Measurements from ENCODE around the gene NEB. TPM values are rescaled to one million over a fixed set of nuclear protein-coding genes. Genes with fewer than 3 reads are reported as not detected.
"Not testable (repeated sequence)": the region's sequence is repeated elsewhere in the genome, so short reads cannot be mapped to it uniquely, and the experiment has no call there.

NEB gene
- polyA plus RNA-seq, 1 of the 3 experiments (the other 2 are of a cell fraction) = 0.02 TPM

- 19% methylated on average over 4 of the region's 4 CpGs for WGBS (ENCODE audit: low lambda C conversion rate)
- POLR2A ChIA-PET = no interaction called here
- CTCF ChIA-PET = no interaction called here
- Histone ChIP-seq H3K27me3 (ENCODE audit: insufficient read depth) (no peaks in the 10 kb centered on the region), H3K79me2 (ENCODE audit: insufficient read depth) (no peaks in the 10 kb centered on the region), H3K9ac (no peak overlapping the region), H3K36me3 (replicated peaks in 1 of 2; ENCODE audit: control insufficient read depth in 1 of 2, insufficient read depth in 2 of 2, low read length in 1 of 2) (no peaks in the 10 kb centered on the region), H3F3A (replicated peaks; ENCODE audit: insufficient read depth) (no peaks in the 10 kb centered on the region), H3K9me2 (no peaks in the 10 kb centered on the region), H3K4me2 (no peak overlapping the region), H3K4me3 (ENCODE audit: low read depth in 2 of 2, low read length in 1 of 2) (no peak overlapping the region), H2AFZ (ENCODE audit: low read depth) (no peak overlapping the region), H3K9me3 (no peaks in the 10 kb centered on the region), H3K4me1 (ENCODE audit: control insufficient read depth in 1 of 2, insufficient read depth in 2 of 2, low read depth in 1 of 2, low read length in 1 of 2) (no peaks in the 10 kb centered on the region), H3K27ac (ENCODE audit: low read depth in 2 of 2, low read length in 1 of 2) (no peak overlapping the region), H4K20me1 (ENCODE audit: insufficient read depth) (no peaks in the 10 kb centered on the region)
- no peak for TF ChIP-seq SMC3 (IDR thresholded peaks at IDR 0.05; ENCODE audit: low read depth, low read length)
- TF ChIP-seq POLR2AphosphoS5 (IDR thresholded peaks at IDR 0.05; ENCODE audit: low read depth, low read length) = no peak
- TF ChIP-seq FOSL2 (IDR thresholded peaks at IDR 0.05; ENCODE audit: borderline replicate concordance, low read depth) = no peak
- TF ChIP-seq RFX5 (IDR thresholded peaks at IDR 0.05; ENCODE audit: low read length) = no peak
- DNase-seq = no peak
These were observed 26.4 kb downstream of the NEB start for GRCh38 chr2:151707857-151708256.

GRCh38 chr2:151704480-151704961 is 29.8 kb downstream of the NEB start:
- H2AFZ ChIP-seq (ENCODE audit: low read depth); H3K4me2 ChIP-seq; H4K20me1 ChIP-seq (ENCODE audit: insufficient read depth); H3K9me2 ChIP-seq; H3K79me2 ChIP-seq (ENCODE audit: insufficient read depth); H3K9ac ChIP-seq; DNase-seq; CTCF ChIA-PET; POLR2A ChIA-PET; H3K9me3 ChIP-seq; H3K27ac ChIP-seq (ENCODE audit: low read depth in 2 of 2, low read length in 1 of 2); H3K36me3 ChIP-seq (replicated peaks in 1 of 2; ENCODE audit: control insufficient read depth in 1 of 2, insufficient read depth in 2 of 2, low read length in 1 of 2); H3K27me3 ChIP-seq (ENCODE audit: insufficient read depth); H3K4me3 ChIP-seq (ENCODE audit: low read depth in 2 of 2, low read length in 1 of 2); H3K4me1 ChIP-seq (ENCODE audit: control insufficient read depth in 1 of 2, insufficient read depth in 2 of 2, low read depth in 1 of 2, low read length in 1 of 2); H3F3A ChIP-seq (replicated peaks; ENCODE audit: insufficient read depth): not testable (repeated sequence)
- 84% methylated on average over 18 of the region's 29 CpGs for WGBS (ENCODE audit: low lambda C conversion rate)

GRCh38 chr2:151698134-151698533 is 36.1 kb downstream of the NEB start:
- H3K27me3 ChIP-seq (ENCODE audit: insufficient read depth); H3K27ac ChIP-seq (ENCODE audit: low read depth in 2 of 2, low read length in 1 of 2); H3F3A ChIP-seq (replicated peaks; ENCODE audit: insufficient read depth); H2AFZ ChIP-seq (ENCODE audit: low read depth); H3K4me2 ChIP-seq; H3K9me2 ChIP-seq; H4K20me1 ChIP-seq (ENCODE audit: insufficient read depth); DNase-seq; POLR2A ChIA-PET; H3K9ac ChIP-seq; CTCF ChIA-PET; H3K4me1 ChIP-seq (ENCODE audit: control insufficient read depth in 1 of 2, insufficient read depth in 2 of 2, low read depth in 1 of 2, low read length in 1 of 2); H3K4me3 ChIP-seq (ENCODE audit: low read depth in 2 of 2, low read length in 1 of 2); H3K79me2 ChIP-seq (ENCODE audit: insufficient read depth); H3K36me3 ChIP-seq (replicated peaks in 1 of 2; ENCODE audit: control insufficient read depth in 1 of 2, insufficient read depth in 2 of 2, low read length in 1 of 2); H3K9me3 ChIP-seq: not testable (repeated sequence)

- Histone ChIP-seq H4K20me1 (ENCODE audit: insufficient read depth) (no peaks in the 10 kb centered on the region), H3K79me2 (ENCODE audit: insufficient read depth) (no peaks in the 10 kb centered on the region), H3K27me3 (ENCODE audit: insufficient read depth) (peaks cover 6% of the 10 kb centered on the region), H3K4me1 (ENCODE audit: control insufficient read depth in 1 of 2, insufficient read depth in 2 of 2, low read depth in 1 of 2, low read length in 1 of 2) (no peaks in the 10 kb centered on the region; a peak in 1 of 4 replicates), H3K9ac (no peak overlapping the region), H3K4me3 (ENCODE audit: low read depth in 2 of 2, low read length in 1 of 2) (no peak overlapping the region), H3K4me2 (no peak overlapping the region), H3K27ac (ENCODE audit: low read depth in 2 of 2, low read length in 1 of 2) (no peak overlapping the region), H3K9me2 (no peaks in the 10 kb centered on the region), H3K9me3 (no peaks in the 10 kb centered on the region), H3F3A (replicated peaks; ENCODE audit: insufficient read depth) (no peaks in the 10 kb centered on the region), H2AFZ (ENCODE audit: low read depth) (no peak overlapping the region), H3K36me3 (replicated peaks in 1 of 2; ENCODE audit: control insufficient read depth in 1 of 2, insufficient read depth in 2 of 2, low read length in 1 of 2) (no peaks in the 10 kb centered on the region)
- DNase-seq = no peak
- ChIA-PET CTCF (no interaction called here), POLR2A (no interaction called here)
- 58% methylated on average over 3 of the region's 3 CpGs for WGBS (ENCODE audit: low lambda C conversion rate)
- TF ChIP-seq MEF2A (IDR thresholded peaks at IDR 0.05; ENCODE audit: borderline replicate concordance, low read depth) = no peak
- no peak for TF ChIP-seq MXI1 (IDR thresholded peaks at IDR 0.05; ENCODE audit: low read depth, low read length)
- TF ChIP-seq USF1 (IDR thresholded peaks at IDR 0.05; ENCODE audit: borderline replicate concordance, low read depth) = no peak
- TF ChIP-seq GABPA (IDR thresholded peaks at IDR 0.05; ENCODE audit: low read depth) = no peak
- no peak for TF ChIP-seq RAD21 (IDR thresholded peaks at IDR 0.05; ENCODE audit: low read length)
- TF ChIP-seq FOXJ3 (CRISPR knock-in tag; IDR thresholded peaks at IDR 0.05) = no peak
- TF ChIP-seq TAF1 (IDR thresholded peaks at IDR 0.05; ENCODE audit: borderline replicate concordance, low read depth, low read length) = no peak
- TF ChIP-seq EP300 (IDR thresholded peaks at IDR 0.05; ENCODE audit: borderline replicate concordance in 1 of 2, low read depth in 1 of 2, low read length in 1 of 2) = no peak
- no peak for TF ChIP-seq USF2 (IDR thresholded peaks at IDR 0.05; ENCODE audit: borderline replicate concordance, low read depth, low read length)
- TF ChIP-seq ZBTB33 (IDR thresholded peaks at IDR 0.05; ENCODE audit: borderline replicate concordance, low read depth) = no peak
These were observed 38.5 kb downstream of the NEB start for GRCh38 chr2:151695778-151696177.

Measured in SK-N-SH (cell line).